ENCODE data around the gene CDC14A.

- TF ChIP-seq, protein P1, sequence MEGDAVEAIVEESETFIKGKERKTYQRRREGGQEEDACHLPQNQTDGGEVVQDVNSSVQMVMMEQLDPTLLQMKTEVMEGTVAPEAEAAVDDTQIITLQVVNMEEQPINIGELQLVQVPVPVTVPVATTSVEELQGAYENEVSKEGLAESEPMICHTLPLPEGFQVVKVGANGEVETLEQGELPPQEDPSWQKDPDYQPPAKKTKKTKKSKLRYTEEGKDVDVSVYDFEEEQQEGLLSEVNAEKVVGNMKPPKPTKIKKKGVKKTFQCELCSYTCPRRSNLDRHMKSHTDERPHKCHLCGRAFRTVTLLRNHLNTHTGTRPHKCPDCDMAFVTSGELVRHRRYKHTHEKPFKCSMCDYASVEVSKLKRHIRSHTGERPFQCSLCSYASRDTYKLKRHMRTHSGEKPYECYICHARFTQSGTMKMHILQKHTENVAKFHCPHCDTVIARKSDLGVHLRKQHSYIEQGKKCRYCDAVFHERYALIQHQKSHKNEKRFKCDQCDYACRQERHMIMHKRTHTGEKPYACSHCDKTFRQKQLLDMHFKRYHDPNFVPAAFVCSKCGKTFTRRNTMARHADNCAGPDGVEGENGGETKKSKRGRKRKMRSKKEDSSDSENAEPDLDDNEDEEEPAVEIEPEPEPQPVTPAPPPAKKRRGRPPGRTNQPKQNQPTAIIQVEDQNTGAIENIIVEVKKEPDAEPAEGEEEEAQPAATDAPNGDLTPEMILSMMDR (IDR thresholded peaks at IDR 0.05) = no peak
- TF ChIP-seq POLR2A (IDR thresholded peaks at IDR 0.05) = no peak
These were observed 11.5 kb downstream of the CDC14A start for GRCh38 chr1:100363831-100364230.

All from adrenal gland (tissue), 5 donors.